Activated CD4-positive, alpha-beta T cell treated with anti-CD3 and anti-CD28 coated beads, Interleukin-10, Interleukin-2, amounts not matched to agents 100 ng/mL and 50 ng/mL, durations not matched to agents 16 hours and 8 hours (primary cell): ENCODE measurements around the gene AFTPH.

ENCODE experiments used
- DNase-seq: peaks from one replicate; pipeline ENCODE4 v3.0.0-alpha.2; 2020

AFTPH gene

DNA sequence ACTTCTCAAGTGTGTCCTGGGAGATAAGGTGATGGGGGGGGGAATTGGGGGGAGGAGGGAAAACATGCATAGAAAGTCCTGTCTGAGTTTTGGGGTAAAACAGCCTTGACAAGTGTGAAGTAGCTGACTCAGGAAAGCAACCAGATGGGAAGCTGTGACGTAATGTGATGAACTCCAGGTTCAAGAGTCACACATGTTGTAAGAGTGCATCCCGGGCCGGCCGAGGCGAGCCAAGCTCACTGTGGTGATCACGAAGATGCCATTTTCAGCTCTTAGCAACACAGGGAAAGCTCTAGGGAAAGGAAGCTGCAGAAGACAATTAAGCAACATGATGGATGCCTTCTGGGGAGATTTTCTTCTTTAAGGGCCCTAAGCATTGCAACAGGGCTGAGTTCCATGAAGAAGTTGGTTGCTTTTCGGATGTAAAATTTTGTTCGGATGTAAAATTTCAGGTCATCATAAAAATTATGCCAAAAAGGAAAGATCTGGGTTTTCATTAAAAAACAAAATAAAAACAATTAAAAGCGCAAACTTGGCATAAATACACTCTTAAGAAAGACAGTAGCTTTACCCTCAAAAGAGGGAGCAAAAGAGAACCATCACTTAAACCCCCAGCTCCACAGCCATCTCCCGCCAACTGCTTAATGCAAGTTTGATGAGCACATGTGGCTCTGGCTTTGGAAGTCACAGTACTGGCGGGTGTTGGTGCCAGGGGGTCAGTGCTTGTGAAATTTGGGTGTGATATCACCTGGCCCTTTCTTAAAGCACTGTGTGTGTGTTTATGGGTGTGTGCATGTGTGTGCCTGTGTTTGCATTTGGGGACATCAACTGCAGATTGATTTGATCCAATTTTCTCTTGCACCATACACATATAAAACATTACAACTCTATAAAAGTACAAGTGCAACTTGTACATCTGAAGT, 110.5 kb downstream of the AFTPH start:
- no peak for DNase-seq

DNA sequence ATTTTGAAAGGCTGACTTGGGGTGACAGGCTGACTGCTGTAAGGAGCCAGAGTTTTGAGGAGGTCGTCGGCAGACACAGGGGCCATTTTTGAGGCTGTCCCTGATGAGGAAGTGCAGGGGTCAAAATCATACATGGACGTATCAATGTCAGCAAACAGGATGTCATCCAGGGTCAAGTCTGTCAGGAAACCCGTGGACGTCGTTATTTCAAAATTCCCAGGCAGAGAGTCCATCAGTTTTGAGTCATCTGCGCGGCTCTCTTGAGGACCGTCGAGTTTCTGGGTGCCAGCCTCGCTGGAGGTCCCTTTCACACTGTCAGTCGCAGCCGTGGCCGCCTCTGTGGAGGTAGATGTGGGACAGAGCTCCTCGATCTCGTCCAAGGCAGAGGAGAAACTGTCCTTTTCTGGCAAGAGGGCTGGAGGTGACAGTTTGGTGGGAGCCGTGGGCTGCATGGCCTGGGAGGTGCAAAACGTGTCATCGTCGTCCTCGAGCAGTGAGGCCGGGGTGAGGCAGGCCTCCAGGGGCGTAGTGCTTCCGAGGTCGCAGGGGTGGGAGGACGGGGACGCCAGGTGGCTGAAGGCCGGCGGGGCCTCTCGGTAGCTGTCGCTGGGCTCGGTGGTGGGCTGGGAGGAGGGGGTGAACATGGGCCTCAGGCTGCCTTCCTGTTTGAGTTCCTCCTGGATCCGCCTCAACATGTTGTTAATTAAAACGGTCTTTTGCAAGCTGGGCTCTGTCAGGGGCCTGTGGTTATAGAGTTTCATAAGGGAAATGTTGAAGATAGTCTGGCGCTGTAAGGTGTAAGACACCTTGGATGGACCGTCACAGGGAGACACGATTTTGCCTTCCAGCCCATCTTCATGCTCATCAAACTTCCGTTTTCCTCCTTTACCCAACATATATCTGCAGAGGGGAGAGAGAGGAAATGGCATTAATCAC, 112.1 kb downstream of the AFTPH start:
- peak; percentile 24 for DNase-seq

DNA sequence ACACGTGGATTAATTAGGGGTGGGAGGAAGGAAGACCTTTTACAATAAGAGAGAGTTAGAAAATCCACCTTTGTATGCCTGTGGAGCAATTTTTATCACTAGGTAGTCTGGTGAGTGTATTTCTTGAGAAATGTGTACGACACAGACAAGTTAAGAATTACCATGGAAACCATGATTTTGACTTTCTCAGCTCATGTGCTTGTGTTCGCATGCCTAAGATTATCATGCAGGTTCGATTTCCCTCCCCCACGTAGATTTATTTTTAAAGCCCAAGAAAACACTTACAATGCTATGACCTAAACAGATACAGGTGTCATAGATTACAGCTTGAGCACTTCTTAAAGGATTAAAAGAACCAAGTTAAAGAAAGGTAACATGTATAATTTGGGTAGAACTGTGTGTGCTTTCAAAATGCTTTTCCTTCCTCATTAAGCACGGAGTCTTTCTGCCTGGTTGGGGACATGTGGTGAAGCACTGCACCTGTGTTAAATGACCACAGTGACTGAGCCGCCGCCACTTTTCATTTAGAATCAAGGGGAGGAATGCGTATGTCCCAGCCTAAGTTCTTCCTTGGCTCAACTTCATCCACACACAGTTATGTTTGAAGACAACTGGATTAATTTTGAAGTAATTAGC, 113.0 kb downstream of the AFTPH start:
- DNase-seq: no peak

DNA sequence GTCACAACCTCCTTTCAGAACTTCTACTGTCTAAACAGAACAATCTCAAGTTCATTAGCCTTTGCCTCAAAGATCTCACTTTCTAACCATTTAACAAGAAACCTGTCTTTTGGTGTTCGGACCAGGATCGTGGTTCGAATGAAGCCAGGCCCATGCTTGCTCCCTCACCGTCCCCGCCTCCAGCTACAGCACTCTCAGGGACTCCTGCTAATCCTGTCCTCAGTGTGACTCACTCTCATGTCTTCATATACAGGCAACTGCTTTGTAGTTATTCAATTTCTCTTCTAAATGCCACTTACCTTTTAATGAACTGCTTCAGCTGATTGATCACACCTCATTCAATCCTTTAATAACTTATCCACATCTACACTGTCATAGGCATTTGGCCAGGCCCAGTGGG, 113.8 kb downstream of the AFTPH start:
- DNase-seq: no peak

DNA sequence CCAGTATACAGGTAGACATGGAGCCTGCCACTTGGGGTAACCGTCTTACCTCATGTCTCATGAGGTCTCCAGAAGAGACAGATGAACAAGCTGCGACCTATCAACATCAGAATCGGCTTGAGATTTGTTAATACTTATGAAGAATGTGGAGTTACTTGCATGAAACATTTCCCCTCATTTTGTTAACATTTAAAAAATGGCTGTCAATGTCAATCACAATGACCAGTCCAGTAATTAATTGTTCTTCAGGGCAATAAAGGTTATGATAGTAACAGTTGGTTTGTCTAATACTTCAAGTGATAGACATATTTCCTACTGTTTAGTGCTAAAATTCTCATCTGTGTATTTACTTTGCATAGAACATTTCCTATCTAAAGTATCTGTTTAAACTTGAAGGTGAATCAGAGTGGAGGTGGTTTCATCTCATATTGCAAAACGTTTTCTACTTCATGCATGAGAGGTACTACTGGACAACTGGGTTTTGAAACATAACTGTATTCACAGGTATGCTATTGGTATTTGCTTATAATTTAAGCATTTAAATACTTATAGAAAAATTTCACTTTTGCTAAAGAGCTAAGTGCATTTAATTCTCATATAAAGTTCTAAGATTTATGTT, 114.5 kb downstream of the AFTPH start:
- no peak for DNase-seq

DNA sequence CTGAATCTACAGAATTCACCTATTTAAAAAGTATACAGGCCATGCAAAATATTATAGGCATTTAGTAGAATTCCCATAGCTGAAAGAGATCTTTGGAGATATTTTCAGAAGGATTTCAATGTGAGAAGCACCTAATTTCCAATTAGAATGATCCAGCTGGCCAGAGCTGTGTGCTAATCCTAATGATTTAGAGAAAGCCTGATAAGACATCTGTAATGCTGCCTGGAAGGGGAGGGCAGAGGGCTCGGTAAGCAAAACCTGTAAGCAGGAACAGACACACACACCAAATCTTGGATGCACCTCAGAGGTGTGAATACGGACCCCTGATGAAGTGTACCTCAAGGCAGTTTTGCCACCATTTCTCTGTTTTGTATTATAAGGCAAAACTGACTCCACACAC, 115.6 kb downstream of the AFTPH start:
- no peak for DNase-seq

DNA sequence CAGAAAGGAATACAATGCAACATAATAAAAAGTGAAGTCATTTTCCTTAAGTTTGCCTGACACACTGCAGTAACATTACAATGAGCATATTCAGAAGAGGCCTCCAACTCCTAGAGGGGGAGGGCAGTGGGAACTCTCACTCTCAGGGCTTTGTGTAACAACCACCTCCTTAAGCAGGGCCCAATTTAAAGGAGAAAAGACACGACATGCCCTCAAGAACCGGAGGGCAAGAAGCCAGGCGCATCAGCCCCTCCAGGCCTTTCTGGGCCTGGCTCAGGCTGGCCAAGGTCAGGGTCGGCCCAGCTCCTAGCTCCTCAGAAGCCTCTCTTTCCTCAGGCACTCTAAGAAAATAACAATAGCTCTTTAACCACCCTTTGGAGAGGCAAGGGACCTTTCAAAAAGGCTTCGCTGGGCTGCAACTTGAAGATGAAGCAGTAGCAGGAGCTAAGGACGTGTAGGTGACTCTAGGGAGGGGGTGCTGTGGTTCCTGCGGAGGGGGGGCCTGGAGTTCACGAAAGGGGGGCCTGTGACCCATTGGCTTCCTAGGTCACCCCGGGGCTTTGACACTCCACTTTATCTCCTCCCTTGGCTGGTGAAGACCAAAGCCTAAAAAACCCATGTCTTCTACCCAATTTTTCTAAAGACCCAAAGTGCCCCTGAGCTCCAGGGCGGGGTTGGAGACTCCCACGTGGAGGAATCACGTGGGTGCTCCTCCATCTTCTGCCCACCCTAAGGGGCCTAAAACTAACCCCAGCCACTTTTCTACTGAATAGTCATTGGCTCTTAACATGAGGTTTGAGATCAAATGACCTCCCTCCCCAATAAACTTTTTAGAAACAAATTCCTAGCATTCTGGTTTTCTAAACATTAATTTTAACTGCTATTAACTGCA, 116.3 kb downstream of the AFTPH start:
- DNase-seq: no peak

DNA sequence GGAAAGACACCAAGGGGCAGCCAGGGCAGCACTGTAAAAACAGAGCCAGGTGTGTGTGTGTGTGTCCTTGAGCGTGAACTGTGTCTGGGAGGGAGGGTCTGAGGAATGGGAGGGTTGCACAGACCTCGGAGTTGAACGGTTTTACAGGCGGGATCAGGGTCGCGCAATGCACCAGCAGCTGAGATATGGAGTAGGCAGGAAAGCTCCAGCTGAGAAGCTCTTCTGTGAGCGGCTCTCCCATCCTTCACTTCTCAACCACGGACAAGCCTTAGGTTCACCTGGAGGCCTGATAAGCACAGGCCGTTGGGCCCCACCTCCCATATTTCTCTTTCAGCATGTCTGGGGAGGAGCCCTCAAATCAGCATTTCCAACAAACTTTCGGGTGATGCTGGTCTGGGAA, 117.5 kb downstream of the AFTPH start:
- DNase-seq: no peak
